Activated CD4-positive, CD25-positive, alpha-beta regulatory T cell treated with anti-CD3 and anti-CD28 coated beads, Interleukin-2, amount 50 U/mL, for 16 hours (primary cell): ENCODE measurements around the gene SURF2.
"Not testable (repeated sequence)": the region's sequence is repeated elsewhere in the genome, so short reads cannot be mapped to it uniquely, and the experiment has no call there.

Experiments
- DNase-seq: peaks from one replicate; pipeline ENCODE4 v3.0.0-alpha.2; 2020; ENCODE audit warnings: low read depth, low spot score

The SURF2 gene

DNA sequence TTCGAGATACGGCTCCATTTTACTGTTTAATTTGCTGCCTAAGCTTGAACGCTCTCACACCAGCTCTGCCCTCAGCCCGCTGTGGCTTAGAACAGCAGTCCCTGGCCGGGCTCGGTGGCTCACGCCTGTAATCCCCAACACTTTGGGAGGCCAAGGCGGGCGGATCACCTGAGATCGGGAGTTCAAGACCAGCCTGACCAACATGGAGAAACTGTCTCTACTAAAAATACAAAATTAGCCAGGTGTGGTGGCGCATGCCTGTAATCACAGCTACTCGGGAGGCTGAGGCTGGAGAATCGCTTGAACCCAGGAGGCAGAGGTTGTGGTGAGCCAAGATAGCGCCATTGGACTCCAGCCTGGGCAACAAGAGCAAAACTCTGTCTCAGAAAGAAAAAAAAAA is 20.9 kb downstream of the SURF2 start:
- DNase-seq = not testable (repeated sequence)

DNA sequence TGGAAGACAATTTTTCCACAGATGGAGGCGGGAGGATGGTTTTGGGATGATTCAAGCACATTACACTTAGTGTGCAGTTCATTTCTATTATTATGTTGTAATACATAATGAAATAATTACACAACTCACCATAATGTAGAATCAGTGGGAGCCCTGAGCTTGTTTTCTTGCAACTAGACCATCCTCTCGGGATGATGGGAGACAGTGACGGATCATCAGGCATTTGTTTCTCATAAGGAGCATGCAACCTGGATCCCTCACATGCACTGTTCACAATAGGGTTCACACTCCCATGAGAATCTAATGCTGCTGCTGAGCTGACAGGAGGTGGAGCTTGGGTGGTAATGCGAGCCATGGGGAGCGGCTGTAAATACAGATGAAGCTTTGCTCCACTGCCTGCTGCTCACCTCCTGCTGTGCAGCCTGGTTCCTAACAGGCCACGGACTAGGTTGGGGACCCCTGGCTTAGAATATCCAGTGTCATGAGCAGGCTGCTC is 21.4 kb downstream of the SURF2 start:
- DNase-seq = no peak

DNA sequence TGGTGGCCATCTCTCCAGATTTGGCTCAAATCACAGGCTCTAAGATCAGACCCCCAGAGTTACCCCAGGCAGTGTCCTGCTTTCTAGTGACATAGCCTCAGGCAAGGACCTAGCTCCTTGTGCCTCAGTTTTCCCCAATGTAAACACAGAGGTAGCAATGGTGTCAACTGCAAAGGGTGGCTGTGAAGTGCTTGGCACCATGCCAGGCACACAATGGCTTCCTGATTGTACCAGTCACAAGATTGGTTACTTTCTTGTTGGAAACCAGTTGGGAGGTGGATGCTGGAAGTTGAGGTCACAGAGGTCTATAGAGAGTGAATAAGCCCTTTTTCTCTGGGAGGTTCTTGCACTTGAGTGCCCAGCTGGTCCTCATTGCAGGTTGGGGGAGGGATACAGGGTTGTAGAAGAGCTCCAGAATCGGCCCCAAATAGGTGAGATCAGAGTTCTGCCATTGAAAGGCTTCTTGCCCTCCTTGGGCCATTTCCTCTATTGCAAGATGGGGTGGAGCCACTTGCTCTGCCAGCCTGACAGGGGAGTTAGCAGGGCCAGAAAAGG is 22.1 kb downstream of the SURF2 start:
- no peak for DNase-seq

DNA sequence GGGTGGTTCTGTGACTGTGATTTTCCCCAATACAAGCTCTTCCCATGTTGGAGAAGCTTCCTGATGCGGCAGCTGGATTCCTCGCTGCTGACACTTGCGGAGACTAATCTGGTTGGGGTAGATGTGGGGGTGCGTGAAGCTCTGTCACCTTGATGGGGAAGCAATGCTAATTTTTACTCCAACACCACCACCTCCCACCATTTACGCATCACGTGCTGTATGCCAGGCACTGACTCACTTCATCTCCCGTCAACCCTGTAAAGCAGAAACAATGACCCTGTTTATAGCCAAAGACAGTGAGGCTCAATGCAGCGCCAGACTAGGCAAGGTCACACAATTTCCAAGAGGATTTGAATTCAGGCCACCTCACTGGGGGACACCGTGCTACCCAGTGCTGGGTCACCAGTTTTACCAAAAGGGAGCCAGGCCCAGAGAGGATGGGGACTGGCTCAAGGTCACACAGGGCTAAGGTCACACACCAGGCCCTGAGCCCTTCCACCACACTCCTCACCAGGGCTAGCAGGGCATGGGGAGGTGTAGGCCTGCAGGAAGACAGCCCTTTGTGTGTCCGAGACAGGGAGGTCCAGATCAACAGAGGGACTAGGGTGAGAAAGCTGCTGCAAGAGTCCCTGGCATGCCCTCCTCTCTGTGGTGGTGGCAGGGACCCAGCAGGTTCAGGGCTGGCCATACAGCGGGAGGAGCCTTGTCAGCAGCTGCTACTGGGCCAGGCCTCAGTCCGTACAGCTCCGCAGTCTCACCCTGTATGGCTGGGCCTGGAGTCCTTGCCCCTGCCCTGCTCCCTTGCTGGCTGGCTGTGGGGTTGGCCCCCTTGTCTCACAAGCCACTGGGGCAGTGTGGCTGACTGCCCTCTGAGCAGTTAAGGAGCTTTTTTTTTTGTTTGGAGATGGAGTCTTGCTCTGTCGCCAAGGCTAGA is 23.1 kb downstream of the SURF2 start:
- no peak for DNase-seq

DNA sequence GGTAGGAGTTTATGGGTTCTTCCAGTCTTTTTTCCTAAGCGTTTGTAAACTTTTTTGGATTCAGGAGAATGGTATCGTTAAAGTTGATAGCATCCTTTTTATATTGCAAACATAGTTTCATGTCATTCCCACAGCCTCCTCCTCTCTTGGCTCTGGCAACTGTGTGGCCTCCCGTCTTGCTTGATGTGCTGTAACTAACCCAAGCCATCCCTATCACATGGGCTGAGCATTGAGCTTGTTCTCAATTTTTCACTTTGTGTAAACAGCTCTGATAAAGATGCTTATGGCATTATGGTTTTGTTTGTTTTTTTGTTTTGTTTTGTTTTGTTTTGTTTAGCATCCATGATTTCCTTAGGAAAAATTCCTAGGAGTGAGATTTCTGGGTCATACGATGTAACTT is 24.4 kb downstream of the SURF2 start:
- no peak for DNase-seq

DNA sequence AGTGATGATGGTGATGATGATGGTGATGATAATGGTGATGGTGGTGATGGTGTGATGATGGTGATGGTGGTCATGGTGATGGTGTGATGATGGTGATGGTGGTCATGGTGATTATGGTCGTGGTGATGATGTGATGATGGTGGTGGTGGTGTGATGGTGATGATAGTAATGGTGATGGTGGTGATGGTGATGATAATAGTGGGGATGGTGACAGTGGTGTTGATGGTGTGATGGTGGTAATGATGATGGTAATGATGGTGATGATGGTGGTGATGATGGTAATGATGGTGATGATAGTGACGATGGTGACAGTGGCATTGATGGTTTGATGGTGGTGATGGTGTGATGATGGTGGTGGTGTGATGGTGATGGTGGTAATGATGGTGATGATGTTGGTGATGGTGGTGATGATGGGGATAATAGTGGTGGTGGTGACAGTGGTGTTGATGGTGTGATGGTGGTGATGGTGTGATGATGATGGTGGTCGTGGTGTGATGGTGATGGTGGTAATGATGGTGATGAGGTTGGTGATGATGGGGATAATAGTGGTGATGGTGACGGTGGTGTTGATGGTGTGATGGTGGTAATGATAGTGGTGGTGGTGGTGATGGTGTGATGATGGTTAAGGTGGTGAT is 26.3 kb downstream of the SURF2 start:
- no peak for DNase-seq

DNA sequence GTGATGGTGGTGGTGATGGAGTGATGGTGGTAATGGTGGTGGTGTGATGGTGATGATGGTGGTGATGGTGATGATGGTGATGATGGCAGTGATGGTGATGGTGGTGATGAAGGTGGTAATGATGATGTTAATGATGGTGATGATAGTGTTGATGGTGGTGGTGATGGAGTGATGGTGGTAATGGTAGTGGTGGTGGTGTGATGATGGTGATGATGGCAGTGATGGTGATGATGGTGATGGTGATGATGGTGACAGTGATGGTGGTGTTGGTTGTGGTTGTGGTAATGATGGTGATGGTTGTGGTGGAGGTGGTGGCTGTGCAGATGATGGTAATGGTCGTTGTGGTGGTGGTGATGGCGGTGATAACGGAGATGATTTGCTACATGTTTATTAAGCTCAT is 27.1 kb downstream of the SURF2 start:
- DNase-seq = no peak

DNA sequence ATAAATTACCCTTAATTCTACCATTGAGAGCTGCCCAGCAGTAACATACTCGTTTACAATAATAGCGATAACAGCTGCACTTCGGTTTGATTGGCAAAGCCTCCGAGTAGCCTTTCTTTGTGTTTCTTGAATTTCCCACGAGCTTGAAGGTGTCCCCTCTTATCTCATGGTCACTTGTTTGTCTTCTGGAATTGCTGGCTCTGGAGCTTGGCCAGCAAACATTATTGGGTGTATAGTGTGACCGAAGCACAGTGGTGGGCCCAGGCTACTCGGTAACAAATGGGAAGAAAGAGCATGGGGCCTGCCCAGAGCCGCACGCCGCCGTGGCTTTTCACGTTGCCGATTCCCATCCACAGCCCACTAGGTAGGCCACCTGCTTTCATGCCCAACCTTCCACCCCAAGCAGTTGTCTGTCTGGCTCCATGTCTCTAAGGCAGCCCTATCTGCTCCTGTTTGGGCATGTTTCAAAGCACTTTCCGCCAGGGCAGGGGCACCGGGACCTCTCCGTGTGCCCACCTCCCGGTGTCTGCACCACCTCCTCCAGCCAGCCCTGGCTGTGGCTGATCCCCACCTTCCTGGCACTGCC is 28.5 kb downstream of the SURF2 start:
- DNase-seq = no peak

DNA sequence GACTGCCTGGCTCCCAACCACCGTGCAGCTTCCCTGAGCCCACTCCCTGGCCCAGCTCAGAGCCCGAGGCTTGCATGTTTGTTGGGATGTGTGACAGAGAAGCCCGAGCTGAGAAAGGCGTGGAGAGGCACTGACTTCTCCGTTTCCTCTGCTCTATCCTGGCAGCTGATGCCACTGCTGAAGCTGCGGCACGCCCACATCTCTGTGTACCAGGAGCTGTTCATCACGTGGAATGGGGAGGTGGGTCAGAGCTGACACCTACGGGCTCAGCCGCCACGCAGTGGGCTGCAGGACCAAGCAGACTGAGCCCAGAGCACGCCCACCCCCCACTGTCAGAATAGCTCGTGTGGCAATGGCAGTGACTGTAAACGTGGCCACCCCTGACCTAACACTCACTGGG is 29.1 kb downstream of the SURF2 start:
- DNase-seq = no peak

DNA sequence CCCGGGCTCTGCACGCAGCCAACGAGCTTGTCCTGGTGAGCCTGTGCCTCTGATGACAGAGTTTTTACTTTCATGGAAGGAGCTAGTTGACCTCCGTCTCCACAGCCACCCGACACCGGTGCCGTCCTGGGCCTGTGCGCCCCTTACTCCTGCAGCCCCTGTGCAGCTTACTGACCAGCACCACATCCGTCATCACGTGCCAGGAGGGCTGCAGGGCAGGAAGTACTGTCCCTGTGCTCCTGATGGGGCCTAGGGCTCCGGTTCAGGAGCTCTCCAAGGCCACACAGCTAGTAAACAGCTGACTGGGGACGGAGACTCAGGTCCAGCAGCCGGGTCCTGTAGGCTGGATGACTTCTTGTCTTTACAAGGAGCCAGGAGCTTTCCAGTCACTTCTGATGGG is 30.0 kb downstream of the SURF2 start:
- no peak for DNase-seq

DNA sequence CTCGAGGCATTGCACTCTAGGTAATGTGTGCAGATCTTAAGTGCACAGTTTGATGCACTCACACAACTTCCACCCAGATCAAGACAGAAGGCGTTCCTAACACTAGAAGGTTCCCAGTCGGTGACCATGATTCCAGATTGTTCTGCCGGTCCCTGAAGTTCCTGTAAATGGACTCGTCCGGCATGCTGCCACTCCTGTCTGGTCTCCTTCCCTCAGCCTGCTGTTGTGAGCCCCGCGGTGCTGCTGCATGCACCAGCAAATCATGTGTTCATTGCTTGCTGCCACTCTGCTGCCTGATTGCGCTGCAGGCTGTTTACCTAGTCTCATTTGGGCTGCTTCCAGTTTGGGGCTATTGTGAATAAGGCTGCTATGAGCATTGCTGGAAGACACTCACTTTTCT is 31.3 kb downstream of the SURF2 start:
- DNase-seq = no peak

DNA sequence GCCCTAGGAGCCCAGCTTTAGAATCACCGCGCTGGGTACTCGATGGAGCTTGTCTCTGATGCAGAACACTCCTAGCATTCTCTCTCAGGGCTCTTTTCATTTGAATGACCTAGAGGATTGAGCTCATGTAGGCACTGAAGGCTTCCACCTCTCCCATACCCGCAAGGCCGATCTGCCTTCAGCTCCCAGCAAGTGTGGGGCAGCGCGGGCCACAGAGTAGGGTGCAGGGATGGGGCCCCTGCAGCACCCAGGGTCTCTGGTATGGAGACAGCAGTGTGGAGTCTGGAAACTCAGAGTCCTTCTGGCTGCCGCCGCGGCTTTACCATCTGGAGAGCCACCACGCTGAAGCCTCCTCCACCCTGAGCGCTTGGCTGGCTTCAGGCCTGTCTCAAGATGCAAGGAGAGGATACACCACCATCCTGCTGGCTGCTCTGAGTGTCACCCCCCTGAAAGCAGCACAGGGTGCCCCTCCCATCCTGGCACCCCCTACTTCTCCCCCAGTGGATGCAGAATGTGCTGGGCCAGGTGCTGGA is 32.7 kb downstream of the SURF2 start:
- DNase-seq = no peak

DNA sequence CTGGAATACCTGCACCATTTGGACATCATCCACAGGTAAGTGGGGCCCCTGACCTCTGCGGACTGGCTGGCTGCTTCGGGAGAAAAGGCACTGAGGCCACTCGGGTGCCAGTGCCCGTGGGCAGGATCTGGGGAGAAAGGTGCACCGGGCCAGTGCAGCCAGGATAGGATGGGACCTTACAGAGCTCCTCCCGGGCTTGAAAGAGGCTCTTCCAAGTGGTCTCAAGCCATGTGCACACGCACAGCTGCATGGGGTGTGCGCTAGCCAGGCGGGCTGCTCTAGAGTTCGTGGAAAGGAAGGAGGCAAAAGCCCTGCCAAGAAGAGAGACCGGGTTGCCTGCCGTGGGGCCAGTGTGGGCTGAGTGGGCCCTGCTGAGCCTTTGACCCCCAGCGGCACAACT is 33.2 kb downstream of the SURF2 start:
- no peak for DNase-seq

DNA sequence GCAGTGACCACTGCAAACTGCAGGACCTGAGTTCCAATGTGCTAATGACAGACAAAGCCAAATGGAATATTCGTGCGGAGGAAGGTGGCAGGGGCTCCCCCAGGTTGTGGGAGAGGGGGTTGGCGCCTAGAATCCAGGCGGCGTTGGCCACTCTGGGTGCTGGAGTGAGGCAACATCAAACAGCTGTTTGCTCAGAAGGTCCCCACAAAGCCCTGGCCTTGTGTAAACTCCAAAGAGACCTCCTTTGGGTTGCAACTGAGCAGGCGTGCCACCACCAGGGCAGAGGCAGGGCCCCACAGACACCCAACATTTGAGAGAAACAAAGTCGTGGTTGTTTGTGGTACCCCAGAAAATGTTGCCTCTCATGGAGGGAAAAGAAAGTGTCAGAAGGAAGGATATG is 34.4 kb downstream of the SURF2 start:
- no peak for DNase-seq

DNA sequence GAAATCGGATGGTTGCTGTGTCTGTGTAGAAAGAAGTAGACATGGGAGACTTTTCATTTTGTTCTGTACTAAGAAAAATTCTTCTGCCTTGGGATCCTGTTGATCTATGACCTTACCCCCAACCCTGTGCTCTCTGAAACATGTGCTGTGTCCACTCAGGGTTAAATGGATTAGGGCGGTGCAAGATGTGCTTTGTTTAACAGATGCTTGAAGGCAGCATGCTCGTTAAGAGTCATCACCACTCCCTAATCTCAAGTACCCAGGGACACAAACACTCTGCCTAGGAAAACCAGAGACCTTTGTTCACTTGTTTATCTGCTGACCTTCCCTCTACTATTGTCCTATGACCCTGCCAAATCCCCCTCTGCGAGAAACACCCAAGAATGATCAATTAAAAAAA is 35.1 kb downstream of the SURF2 start:
- not testable (repeated sequence) for DNase-seq

DNA sequence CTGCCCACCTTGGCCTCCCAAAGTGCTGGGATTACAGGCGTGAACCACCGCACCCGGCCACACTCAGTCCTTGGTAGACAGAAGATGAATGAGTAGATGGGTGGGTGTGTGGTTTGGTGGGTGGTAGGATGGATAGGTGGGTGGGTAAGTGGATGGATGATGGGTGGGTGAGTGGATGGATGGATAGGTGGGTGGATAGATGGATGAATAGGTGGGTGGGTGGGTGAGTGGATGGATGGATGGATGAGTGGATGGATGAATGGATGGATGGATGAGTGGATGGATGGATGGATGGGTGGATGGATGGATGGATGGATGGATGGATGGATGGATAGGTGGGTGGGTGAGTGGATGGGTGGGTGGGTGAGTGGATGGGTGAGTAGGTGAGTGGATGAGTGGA is 36.0 kb downstream of the SURF2 start:
- DNase-seq = not testable (repeated sequence)

DNA sequence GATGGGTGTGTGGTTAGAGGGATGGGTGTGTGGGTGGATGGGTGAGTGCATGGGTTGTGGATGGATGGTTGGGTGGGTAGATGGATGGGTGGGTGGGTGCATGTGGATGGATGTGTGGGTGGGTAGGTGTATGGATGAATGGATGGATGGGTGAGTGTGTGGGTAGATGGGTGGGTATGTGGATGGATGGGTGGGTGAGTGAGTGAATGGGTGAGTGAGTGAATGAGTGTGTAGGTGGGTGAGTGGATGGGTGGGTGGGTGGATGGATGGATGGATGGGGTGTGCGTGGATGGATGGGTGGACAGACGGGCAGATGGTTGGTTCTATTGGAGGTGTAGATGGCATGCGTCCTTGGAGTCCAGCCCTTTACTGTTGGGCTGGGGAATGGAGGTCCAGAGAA is 37.0 kb downstream of the SURF2 start:
- DNase-seq = no peak

DNA sequence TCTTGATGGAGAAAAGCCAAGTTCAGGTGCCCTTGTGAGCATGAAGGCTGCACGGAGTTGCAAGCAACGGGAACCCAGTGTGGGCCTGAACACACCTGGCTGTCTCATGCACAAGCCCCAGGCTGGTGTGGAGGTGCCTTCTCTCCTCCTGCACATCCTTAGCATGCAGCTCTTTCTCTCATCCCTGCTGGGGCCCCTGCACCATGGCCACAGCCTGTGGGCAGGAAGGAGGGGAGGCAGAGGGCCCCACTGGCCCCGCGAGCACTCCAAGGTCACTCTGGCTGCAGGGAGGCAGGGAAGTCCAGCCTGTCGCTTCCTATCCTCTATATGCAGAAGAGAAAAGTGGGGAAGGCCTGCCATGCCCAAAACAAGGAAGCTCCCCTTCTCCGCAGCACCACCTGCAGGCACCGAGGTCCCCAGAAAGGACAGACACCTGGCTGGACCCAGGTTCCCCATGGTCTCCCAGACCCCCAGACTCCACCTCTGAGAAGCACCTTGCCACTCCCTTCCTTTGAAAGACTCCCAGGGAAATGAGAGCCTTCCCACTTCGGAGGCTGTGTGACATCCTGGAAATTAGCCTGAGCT is 38.4 kb downstream of the SURF2 start:
- no peak for DNase-seq

DNA sequence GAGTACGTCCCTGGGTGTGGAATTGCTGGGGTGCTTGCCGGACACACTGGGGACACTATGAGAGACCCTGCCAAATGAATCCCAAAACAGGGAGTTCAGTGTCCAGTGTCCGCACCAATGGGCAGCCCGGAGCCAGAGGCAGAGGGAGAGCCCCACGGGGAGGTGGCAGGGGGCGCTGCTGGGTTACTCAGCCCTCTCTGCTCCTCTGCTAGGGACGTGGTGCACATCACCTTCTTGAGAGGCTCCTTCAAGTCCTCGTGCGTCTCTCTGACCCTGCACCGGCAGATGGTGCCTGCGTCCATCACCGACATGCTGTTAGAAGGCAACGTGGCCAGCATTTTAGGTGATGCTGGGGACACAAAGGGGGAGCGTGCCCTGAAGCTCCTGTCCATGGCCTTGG is 40.6 kb downstream of the SURF2 start:
- DNase-seq = no peak

DNA sequence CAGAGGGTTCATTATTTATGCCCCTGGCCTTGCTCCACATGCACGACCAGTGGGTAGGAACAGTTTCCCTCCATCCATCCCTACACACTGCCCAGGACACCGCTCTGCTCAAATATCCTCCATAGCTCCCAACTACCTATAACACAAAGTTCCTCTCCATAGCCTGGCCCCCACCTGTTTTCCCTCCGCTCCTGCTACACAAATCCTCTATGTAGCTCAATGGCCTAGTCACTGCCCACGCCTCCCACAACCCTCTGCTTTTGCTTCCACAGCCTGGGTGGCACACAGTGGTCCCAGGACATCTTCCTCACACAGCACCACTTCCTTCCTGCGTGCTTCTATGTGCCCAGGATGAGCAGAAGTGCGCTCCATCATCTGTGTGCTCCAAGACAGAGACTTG is 41.0 kb downstream of the SURF2 start:
- DNase-seq = no peak

DNA sequence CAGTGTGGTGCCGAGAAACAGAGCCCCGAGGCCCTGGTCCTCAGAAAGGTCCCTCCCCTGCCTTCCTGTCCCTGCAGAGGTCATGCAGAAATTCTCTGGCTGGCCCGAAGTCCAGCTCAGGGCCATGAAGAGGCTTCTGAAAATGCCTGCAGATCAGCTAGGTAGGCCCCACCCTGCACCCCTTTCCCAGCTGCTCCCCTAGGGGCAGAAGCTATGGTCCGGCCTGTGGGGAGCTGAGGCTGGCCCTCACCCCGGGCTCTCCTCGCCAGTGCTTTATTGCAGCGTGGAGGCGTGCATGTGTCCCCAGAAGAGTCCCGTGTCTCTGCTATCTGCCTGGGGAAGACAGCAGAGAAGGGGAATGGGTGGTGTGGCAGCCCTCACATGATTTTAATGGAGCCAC is 41.5 kb downstream of the SURF2 start:
- no peak for DNase-seq

DNA sequence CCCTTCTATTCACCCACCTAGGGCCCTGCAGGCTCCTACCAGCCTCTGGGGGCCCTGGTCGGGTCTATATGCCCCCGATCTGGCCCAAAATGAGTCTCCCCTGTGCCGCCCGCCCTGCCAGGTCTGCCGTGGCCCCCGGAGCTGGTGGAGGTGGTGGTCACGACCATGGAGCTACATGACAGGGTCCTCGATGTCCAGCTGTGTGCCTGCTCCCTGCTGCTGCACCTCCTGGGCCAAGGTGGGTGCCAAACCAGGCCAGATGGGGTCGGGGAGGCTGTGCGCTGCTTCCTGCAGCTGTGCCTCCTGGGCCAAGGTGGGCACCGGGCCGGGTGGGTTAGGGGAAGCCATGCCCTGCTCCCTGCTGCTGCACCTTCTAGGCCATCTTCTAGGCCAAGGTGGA is 43.9 kb downstream of the SURF2 start:
- no peak for DNase-seq
